Measurements from ENCODE around the gene SHROOM1. TPM values are rescaled to one million over a fixed set of nuclear protein-coding genes. Genes with fewer than 3 reads are reported as not detected.

The SHROOM1 gene
- polyA plus RNA-seq, 1 donor from 2014 or later: 1.8 TPM

- Histone ChIP-seq H3F3A (ENCODE audit: insufficient read depth, low read length, poor library complexity, severe bottlenecking) (no peaks in the 10 kb centered on the region), H3K79me2 (replicated peaks; ENCODE audit: insufficient read depth, low read length) (no peaks in the 10 kb centered on the region), H3K9me3 (ENCODE audit: low read length) (no peaks in the 10 kb centered on the region), H3K36me3 (ENCODE audit: insufficient read depth, low read length) (no peaks in the 10 kb centered on the region), H3K9me2 (ENCODE audit: insufficient read depth, low read length) (no peaks in the 10 kb centered on the region), H2AFZ (ENCODE audit: low read depth, low read length) (no peak overlapping the region), H3K9ac (ENCODE audit: low read length) (no peak overlapping the region), H3K4me3 (ENCODE audit: low read length) (no peak overlapping the region), H3K4me2 (ENCODE audit: low read length) (no peak overlapping the region), H4K20me1 (ENCODE audit: insufficient read depth) (no peaks in the 10 kb centered on the region), H3K27me3 (ENCODE audit: insufficient read depth, low read depth, low read length) (no peaks in the 10 kb centered on the region), H3K27ac (ENCODE audit: low read length) (no peak overlapping the region)
- TF ChIP-seq TAF1 (IDR thresholded peaks at IDR 0.05; ENCODE audit: low read depth) (no peak), SMC3 (conservative IDR thresholded peaks at IDR 0.05; ENCODE audit: poor library complexity) (no peak), POLR2AphosphoS5 (IDR thresholded peaks at IDR 0.05) (no peak), CTCF (IDR thresholded peaks at IDR 0.05; ENCODE audit: poor library complexity, severe bottlenecking) (no peak), EZH2 (IDR thresholded peaks at IDR 0.05; ENCODE audit: borderline replicate concordance, insufficient read depth, low read length, poor library complexity, severe bottlenecking) (no peak), EP300 (conservative IDR thresholded peaks at IDR 0.05; ENCODE audit: poor library complexity, severe bottlenecking) (no peak), RAD21 (conservative IDR thresholded peaks at IDR 0.05) (no peak), MXI1 (conservative IDR thresholded peaks at IDR 0.05; ENCODE audit: poor library complexity, severe bottlenecking) (no peak)
- TF ChIP-seq, protein P1, sequence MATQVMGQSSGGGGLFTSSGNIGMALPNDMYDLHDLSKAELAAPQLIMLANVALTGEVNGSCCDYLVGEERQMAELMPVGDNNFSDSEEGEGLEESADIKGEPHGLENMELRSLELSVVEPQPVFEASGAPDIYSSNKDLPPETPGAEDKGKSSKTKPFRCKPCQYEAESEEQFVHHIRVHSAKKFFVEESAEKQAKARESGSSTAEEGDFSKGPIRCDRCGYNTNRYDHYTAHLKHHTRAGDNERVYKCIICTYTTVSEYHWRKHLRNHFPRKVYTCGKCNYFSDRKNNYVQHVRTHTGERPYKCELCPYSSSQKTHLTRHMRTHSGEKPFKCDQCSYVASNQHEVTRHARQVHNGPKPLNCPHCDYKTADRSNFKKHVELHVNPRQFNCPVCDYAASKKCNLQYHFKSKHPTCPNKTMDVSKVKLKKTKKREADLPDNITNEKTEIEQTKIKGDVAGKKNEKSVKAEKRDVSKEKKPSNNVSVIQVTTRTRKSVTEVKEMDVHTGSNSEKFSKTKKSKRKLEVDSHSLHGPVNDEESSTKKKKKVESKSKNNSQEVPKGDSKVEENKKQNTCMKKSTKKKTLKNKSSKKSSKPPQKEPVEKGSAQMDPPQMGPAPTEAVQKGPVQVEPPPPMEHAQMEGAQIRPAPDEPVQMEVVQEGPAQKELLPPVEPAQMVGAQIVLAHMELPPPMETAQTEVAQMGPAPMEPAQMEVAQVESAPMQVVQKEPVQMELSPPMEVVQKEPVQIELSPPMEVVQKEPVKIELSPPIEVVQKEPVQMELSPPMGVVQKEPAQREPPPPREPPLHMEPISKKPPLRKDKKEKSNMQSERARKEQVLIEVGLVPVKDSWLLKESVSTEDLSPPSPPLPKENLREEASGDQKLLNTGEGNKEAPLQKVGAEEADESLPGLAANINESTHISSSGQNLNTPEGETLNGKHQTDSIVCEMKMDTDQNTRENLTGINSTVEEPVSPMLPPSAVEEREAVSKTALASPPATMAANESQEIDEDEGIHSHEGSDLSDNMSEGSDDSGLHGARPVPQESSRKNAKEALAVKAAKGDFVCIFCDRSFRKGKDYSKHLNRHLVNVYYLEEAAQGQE (IDR thresholded peaks at IDR 0.05; ENCODE audit: borderline replicate concordance): no peak
These were observed 7.4 kb upstream of the SHROOM1 start for GRCh38 chr5:132837868-132838267.

- H3K27me3 ChIP-seq (ENCODE audit: insufficient read depth, low read depth, low read length): no peaks in the 10 kb centered on the region
- TF ChIP-seq SMC3 (conservative IDR thresholded peaks at IDR 0.05; ENCODE audit: poor library complexity): no peak
- TF ChIP-seq MXI1 (conservative IDR thresholded peaks at IDR 0.05; ENCODE audit: poor library complexity, severe bottlenecking): no peak
- TF ChIP-seq CTCF (IDR thresholded peaks at IDR 0.05; ENCODE audit: poor library complexity, severe bottlenecking): no peak
- no peak for TF ChIP-seq TAF1 (IDR thresholded peaks at IDR 0.05; ENCODE audit: low read depth)
- TF ChIP-seq POLR2AphosphoS5 (IDR thresholded peaks at IDR 0.05): no peak
- TF ChIP-seq EZH2 (IDR thresholded peaks at IDR 0.05; ENCODE audit: borderline replicate concordance, insufficient read depth, low read length, poor library complexity, severe bottlenecking): no peak
- TF ChIP-seq, protein P1 (IDR thresholded peaks at IDR 0.05; ENCODE audit: borderline replicate concordance): no peak
- no peak for TF ChIP-seq RAD21 (conservative IDR thresholded peaks at IDR 0.05)
- no peak for TF ChIP-seq EP300 (conservative IDR thresholded peaks at IDR 0.05; ENCODE audit: poor library complexity, severe bottlenecking)
- H3K9me2 ChIP-seq (ENCODE audit: insufficient read depth, low read length): no peaks in the 10 kb centered on the region
- no peaks in the 10 kb centered on the region for H3K79me2 ChIP-seq (replicated peaks; ENCODE audit: insufficient read depth, low read length)
- no peaks in the 10 kb centered on the region for H3F3A ChIP-seq (ENCODE audit: insufficient read depth, low read length, poor library complexity, severe bottlenecking)
- H3K9me3 ChIP-seq (ENCODE audit: low read length): no peaks in the 10 kb centered on the region
- H2AFZ ChIP-seq (ENCODE audit: low read depth, low read length): no peak overlapping the region
- H3K9ac ChIP-seq (ENCODE audit: low read length): no peak overlapping the region
- no peak overlapping the region for H3K4me3 ChIP-seq (ENCODE audit: low read length)
- H3K27ac ChIP-seq (ENCODE audit: low read length): no peak overlapping the region
- no peaks in the 10 kb centered on the region for H4K20me1 ChIP-seq (ENCODE audit: insufficient read depth)
- H3K36me3 ChIP-seq (ENCODE audit: insufficient read depth, low read length): no peaks in the 10 kb centered on the region
- H3K4me2 ChIP-seq (ENCODE audit: low read length): no peak overlapping the region
These were observed 6.4 kb upstream of the SHROOM1 start for GRCh38 chr5:132836852-132837251.
